Endometrium (tissue), 2 donors: ENCODE measurements around the gene NPAS4.
"Not testable (repeated sequence)": the region's sequence is repeated elsewhere in the genome, so short reads cannot be mapped to it uniquely, and the experiment has no call there.

Experiments used
- FAIRE-seq: peaks from 2 replicates; lab custom pipeline; 2012; peaks lifted over from hg19 to GRCh38; lab: Jason Lieb, UNC
- donor health status: control.
- donor health status: control.

Gene NPAS4

DNA sequence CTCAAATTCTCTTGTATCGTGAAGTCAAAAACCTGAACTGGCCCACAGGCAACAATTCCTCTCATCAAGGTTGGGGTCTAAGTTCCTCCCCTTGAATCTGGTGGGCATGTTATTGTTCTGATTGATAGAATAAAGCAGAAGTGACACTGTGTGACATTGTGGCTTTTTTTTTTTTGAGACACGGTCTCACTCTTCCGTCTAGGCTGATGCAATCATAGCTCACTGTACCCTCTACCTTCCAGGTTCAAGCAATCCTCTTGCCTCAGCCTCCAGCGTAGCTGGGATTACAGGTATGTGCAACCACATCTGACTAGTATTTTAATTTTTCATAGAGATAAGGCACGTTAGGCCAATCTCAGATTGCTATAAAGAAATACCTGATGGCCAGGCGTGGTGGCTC is 37.0 kb downstream of the NPAS4 start:
- FAIRE-seq, result no peak

DNA sequence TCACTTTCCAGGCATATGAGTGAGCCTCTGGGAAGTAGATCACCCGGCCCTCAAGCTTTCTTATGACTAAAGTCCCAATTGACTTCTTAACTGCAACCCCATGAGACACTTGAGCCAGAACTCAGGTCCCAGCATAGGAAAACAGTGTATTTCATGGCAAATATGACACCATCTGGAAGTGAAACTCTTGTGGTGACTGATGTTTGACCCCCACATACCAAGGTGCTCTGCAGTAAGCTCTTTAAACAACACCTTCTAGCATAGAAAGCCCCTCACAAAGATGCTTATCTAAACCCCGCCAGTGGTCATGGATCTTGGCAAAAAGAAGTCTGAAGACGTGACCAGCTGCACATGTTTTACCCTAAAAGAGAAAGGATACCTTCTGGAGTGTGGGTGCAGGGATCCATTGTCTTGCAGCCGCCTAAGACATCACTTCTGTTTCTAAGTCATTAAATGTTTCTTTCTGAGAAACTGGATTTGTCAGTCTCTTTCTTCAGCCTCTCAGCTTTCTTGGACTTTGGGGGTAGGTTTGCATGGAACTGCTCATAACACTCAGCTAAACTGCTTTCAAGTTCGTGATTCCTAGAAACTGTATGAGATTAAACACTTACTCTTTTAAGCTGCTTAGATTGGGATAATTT is 38.4 kb downstream of the NPAS4 start:
- no peak for FAIRE-seq

DNA sequence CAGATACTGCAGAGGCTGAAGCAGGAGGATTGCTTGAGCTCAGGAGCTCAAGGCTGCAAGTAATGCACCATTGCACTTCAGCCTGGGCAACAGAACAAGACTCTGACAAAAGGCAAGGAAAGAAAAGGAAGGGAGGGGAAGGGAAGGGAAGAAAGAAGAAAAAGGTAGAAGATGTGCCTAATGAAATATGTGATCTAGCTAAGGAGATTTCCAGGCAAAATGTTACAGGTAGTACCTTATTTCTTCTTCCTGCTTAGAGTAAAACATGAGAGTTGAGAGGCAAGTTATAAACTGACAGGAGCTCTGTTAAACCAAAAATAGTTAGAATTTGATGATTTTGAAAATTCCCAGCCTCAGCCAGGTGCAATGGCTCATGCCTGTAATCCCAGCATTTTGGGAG is 41.2 kb downstream of the NPAS4 start:
- FAIRE-seq, result no peak

DNA sequence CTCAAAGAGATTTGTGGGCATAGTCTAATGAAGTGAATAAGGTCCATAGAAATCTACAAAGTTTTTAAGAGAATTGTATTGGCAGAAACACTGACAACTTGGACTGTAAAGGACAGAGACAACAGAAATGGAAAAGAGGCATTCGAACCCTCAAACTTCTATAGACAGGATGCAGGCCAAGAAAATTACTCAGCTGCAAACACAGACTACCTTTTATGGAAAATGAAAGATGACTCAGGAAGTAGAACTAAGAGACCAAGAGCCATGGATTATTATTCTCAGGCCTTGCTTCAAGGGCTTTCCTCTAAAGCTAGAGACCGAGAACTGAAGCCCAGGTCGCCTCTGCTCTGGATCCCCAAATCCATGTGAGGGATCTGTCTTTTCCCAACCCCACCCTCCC is 42.1 kb downstream of the NPAS4 start:
- FAIRE-seq, result no peak

DNA sequence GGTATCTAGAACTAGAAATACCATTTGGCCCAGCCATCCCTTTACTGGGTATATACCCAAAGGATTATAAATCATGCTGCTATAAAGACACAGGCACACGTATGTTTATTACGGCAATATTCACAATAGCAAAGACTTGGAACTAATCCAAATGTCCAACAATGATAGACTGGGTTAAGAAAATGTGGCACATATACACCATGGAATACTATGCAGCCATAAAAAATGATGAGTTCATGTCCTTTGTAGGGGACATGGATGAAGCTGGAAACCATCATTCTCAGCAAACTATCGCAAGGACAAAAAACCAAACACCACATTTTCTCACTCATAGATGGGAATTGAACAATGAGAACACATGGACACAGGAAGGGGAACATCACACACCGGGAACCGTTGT is 43.3 kb downstream of the NPAS4 start:
- FAIRE-seq, result not testable (repeated sequence)

DNA sequence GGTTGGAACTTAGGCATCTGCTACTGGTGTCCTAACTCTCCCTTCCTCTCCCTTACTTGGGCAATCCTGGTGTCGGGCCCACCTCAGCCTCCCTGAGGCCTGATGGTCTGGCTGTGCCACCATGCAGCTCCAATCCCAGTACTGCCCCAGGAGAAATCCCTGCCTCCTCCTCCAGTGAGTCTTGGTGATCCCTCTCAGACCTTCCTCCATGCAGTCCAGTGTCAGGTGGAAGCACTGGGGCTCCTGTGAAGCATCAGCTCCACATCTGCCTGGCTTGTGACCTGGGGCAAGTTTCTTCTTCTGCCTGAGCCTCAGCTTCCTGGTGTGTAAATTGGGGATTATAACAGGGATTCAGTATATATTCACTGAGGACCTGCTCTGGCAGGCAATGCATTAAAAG is 44.1 kb downstream of the NPAS4 start:
- FAIRE-seq, result no peak

DNA sequence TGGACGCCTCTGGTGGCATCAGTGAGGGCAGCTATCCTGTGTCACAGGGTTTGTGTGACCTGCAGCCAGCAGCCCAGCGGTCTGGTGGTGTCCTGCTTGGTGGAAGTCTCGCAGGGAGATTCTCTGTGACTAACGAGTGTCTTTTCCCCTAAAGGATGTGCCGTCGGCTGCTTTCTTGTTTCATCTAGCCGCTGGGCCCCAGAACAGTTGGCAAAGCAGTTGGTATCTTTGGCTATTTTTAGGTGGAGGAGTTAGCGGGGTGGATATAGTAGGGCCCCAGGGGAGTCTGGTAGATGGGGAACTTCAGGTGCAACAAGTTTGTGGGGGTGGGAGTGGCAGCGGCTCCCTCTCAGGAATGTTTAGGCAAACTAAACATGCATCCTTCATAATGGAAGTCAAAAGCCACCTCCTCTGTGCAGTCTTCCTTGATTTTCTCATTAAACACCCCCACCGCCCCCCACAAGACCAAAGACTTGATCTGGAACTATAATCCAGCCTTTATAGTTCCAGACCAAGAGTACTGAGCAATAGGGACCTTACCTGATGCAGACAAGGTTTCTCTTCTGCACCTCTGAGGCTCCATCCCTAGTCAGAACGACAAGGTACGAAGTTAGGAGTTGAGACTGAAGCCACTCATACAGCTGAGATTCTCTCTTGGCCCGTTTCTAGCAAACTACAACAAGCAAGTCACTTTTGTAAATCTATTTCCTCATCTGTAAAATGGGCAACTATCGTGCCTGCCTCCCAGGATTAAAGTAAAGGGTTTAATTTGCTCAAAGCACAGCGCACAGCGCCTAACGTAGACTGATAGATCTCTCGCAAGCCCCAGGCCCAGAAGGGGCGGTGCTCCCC is 44.8 kb downstream of the NPAS4 start:
- no peak for FAIRE-seq

DNA sequence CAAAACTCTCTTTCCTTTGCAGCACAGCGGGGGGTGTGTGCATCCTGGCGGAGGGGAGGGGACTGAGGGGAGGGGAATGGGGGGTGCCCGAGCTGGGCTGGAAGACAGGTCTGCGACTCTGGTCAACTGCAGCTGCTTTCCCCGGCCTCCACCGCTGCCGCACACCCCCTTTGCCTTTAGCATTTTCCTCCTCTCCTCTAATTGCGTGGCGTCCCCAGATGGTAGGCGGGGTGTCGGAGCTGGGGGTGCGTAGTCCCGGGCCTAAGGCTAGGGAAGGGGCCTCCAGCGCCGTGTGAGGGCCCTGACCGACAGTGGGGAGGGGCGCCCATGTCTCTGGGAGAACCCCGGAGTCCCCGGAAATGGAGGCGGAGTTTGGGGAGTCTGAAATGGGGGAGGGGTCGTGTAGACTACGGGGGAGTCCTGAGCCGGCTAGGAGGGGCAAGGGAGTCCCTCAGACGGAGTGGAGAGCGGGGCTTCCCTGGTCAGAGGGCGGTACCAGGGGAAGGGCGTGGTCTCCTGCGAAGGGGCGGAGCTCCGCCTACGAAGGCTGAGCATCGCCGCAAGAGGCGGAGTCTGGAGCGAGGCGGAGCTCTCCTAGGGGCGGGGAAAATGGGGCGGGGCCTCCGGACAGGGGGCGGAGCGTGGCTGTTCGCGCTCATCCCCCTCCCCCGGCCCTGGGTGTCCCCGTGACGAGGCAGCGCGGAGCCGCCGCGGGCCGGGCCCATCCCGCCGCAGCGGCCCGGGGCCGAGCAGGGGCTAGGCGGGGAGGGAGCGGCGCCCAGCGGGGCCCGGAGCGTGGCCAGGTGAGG is 45.6 kb downstream of the NPAS4 start, which contains the start of gene PELI3:
Gene PELI3, plus strand, starts transcription at position 681 of the 809 bp plus-strand sequence. CDS start 1,224 bp downstream, outside the sequence.
- no peak for FAIRE-seq

DNA sequence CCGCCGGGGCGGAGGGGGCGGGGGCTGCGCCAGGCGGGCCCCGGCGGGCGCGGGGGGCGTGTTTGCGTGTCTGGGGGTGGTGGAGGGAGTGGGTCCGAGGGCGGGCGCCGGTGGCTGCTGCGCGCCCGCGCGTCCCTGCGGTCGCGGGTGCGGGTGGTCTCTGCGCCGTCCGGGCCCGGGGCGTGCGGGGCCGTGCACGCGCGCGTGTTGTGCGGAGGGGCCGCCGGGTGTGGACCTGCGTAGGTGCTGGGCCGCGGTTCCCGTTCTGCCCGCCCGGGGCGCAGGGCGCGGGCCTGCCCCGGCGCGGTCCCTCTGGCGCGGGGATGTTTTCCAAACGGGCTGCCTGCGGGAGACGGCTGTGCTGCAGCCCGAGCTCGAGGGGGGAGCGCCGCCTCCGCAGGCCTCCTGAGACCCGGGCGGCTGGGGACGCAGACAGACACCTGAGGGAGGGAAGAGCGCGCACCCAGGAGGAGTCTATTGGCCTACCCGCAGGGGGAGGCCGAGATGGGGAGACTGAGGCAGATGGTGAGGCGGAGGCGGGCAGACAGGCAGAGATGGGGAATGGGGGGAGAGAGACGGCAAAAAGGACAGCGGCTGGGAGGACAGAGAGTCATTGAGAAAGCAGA is 46.3 kb downstream of the NPAS4 start:
- FAIRE-seq, result no peak

DNA sequence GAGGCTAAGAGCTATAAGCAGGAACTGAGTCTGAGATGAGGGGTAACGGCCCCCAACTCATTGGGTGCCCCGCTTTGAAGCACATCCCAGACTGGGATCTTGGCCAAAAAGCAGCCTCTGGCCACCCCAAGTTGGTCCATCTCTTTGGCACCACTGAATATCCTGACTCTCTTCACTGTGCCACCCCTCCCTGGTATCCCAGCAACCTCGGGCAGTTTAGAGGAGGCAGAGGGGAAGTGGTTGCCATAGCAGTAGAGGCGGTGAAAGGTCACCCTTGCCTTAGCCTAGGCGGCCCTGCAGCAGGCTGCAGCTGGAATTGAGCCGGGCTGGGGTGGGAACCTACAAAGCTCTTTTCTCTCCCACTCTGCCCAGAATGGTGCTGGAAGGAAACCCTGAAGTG is 46.9 kb downstream of the NPAS4 start:
- no peak for FAIRE-seq

DNA sequence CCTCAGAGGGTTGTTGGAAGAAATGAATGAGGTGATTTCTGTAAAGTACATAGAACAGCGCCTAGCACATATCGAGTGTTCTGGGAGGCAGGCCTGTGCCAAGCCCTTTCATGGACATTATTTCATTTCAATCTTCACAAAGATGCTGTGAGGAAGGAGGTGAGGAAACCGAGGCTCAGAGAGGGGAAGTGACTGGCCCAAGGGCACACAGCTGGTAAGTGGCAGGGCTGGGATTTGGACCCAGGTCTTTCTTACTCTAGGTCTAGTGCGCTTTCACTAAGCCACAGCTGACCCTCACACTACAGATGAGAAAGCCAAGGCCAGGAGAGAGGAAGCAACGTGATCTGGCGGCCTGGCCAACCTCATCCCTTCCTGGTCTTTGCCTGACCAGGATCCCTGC is 47.9 kb downstream of the NPAS4 start:
- no peak for FAIRE-seq

DNA sequence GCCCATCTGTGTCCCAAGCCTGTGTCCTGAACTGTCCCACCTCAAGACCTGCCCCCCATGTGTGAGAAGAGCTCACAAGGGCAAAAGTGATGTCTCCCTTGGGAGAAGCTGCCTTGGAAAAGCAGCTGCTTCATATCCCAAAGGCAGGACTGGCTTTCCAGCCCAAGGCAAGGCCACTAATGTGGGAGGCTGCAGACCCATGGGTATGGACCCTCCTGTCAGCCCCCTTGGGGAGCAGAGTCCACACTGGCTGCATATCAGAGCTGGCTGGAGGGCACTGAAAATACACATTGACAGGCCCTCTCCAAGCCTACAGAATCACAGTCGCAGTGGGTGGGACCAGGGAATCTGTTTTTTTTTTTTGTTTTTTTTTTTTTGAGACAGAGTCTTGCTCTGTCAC is 48.6 kb downstream of the NPAS4 start:
- FAIRE-seq, result no peak

DNA sequence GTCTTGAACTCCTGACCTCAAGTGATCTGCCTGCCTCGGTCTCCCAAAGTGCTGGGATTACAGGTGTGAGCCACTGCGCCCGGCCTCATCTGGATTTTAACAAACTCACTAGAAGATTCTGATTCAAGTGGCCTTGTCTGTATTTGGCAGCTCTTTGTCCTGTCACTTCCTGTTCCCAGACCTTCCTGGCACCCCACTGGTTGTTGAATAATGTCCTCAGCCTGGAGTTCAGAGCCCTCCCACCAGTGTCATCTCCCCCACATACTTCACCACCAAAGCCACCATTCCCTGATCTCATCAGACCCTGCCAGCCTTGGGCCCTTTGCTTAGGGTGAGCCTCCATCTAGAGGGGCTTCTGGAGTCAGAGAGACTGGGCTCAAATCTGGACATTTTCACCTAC is 49.2 kb downstream of the NPAS4 start:
- no peak for FAIRE-seq

DNA sequence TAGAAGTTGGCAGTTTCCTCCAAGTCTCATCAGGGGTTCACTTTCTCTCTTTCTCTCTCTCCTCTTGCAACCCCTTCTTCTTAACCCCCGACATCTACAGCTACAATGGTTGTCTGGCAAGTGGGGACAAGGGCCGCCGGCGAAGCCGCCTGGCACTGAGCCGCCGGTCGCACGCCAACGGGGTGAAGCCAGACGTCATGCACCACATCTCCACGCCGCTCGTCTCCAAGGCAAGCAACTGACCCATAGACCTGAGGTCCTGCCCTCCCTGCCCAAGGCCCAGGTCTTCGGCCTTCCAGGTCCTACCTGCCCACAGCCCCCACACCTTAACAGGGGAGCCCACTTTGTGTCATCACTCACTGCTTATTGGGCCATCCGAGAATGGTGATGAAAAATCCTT is 50.3 kb downstream of the NPAS4 start:
- FAIRE-seq, result no peak

DNA sequence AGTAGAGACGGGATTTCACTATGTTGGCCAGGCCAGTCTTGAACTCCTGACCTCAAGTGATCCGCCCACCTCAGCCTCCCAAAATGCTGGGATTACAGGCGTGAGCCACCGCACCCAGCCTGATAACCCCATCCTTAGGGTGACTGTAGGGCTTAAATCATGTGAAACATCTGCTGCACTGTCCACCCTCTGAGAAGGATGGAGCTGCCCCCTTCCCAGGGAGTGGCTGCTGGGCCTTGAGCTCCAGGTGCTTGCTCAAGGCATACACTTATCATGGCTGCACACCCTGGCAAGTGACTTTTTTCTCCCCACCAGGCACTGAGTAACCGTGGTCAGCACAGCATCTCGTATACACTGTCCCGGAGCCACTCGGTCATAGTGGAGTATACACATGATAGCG is 51.2 kb downstream of the NPAS4 start:
- FAIRE-seq, result no peak

DNA sequence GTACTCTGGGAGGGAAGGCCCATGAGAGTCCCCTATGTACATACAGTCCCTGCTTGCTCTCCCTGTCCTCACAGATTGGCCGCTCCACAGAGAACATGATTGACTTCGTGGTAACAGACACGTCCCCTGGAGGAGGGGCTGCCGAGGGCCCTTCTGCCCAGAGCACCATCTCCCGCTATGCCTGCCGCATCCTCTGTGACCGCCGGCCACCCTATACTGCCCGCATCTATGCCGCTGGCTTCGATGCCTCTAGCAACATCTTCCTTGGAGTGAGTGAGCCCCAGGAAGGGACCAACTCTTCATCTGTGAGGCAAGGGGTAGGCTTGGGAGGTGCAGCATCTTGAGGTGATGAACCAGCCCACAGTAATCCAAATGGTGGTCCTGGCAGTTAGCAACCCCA is 52.3 kb downstream of the NPAS4 start:
- FAIRE-seq, result no peak

DNA sequence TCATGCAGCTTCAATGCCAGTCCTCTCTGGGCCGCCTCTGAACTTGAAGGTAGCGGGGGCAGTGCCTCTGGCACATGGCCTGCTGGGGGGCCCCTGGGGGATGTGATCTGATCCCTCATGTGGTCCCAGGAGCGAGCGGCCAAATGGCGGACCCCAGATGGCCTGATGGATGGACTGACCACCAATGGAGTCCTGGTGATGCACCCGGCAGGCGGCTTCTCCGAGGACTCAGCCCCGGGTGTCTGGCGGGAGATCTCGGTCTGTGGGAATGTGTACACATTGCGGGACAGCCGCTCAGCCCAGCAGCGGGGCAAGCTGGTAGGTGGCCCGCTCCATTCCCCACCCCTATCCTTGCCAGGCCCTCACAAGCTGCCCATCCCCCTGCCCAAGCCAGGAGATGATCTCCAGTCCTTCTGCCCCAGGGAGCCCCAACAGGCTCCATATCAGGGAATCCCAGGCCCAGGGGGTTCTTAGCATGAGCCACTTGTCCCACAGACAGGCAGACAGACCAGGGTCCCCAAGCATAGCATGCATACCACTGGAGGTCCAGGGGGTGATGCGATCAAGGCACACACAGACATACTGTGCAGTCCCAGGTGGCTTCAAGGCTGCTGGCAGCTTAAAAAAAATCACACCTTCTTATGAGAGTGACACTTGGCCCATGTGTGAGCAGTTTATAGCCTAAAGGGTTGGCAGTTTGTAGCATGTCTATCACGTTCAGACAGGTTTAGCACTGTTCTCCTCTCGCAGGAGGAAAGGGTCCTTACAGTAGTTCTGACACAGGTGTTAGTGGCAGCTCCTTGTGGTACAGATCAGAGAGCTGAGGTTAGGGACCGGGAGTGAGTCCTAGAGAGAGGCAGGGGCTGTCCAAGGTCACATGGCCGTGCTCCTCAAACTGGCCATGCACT is 53.0 kb downstream of the NPAS4 start:
- no peak for FAIRE-seq

DNA sequence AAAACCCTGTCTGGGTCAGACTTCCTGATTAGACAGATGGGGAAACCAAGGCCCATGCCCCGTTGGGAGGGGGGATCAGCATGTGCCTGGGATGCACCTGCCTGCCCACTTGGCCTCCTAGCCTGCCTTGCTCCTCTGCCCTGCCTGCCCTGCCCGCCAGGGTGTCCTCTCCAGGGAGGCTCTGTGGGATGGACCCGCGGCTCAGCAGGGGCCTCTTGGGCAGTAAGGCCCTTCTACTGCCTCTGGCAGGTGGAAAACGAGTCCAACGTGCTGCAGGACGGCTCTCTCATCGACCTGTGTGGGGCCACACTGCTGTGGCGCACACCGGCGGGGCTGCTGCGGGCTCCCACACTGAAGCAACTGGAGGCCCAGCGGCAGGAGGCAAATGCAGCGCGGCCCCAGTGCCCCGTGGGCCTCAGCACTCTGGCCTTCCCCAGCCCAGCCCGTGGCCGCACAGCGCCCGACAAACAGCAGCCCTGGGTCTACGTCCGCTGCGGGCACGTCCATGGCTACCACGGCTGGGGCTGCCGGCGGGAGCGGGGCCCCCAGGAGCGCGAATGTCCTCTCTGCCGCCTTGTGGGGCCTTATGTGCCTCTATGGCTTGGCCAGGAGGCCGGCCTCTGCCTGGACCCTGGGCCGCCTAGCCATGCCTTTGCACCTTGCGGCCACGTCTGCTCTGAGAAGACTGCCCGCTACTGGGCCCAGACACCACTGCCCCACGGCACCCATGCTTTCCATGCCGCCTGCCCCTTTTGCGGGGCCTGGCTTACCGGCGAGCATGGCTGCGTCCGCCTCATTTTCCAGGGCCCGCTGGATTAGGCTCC is 54.7 kb downstream of the NPAS4 start:
- FAIRE-seq, result no peak
